DND-41 (cell line): ENCODE measurements around the gene FRMPD4.

Experiments
- ATAC-seq: fragments of 200-7000 bp; cut with Tn5 transposase; 3 replicates; pipeline ENCODE4 v1.9.1; 2021; ENCODE audit warnings: low read depth; ENCODE audit not compliant: insufficient read depth
- DNase-seq: peaks from one replicate; pipeline ENCODE4 v3.0.0-alpha.2; 2020
- H2AFZ ChIP-seq: 2 replicates; pipeline ENCODE4 v1.6.0; 2012; ENCODE audit warnings: low read depth, low read length
- H3K27ac ChIP-seq: 2 replicates; pipeline ENCODE4 v1.5.1; 2012; ENCODE audit warnings: low read length, inconsistent platforms
- H3K27me3 ChIP-seq: fragments of 200-600 bp; sonication (generic); 2 replicates; pipeline ENCODE4 v1.6.0; 2012; ENCODE audit warnings: low read length, mild to moderate bottlenecking, inconsistent platforms; ENCODE audit not compliant: insufficient read depth, poor library complexity
- H3K36me3 ChIP-seq: 2 replicates; pipeline ENCODE4 v1.5.1; 2012; ENCODE audit warnings: low read length, inconsistent platforms; ENCODE audit not compliant: insufficient read depth
- H3K4me1 ChIP-seq: 2 replicates; pipeline ENCODE4 v1.5.1; 2012; ENCODE audit warnings: mild to moderate bottlenecking, low read length; ENCODE audit not compliant: insufficient read depth
- H3K4me2 ChIP-seq: 2 replicates; pipeline ENCODE4 v1.6.0; 2012; ENCODE audit warnings: mild to moderate bottlenecking, moderate library complexity, low read length, inconsistent platforms; ENCODE audit not compliant: insufficient read depth
- H3K4me3 ChIP-seq, 2 experiments: fragments of 200-600 bp in 1 of 2; shearing (Covaris generic) in 1 of 2; 2 replicates each; pipeline ENCODE4 v1.5.1; 2012 to 2016; ENCODE audit warnings: inconsistent platforms in 2 of 2, low read length in 2 of 2, mild to moderate bottlenecking in 2 of 2, low read depth in 1 of 2, moderate library complexity in 1 of 2
- H3K79me2 ChIP-seq: 2 replicates; pipeline ENCODE4 v1.6.0; 2012; ENCODE audit warnings: low read length, inconsistent platforms; ENCODE audit not compliant: insufficient read depth
- H3K9ac ChIP-seq: 2 replicates; pipeline ENCODE4 v1.6.0; 2012; ENCODE audit warnings: low read depth, mild to moderate bottlenecking, inconsistent platforms, low read length, moderate library complexity
- H3K9me3 ChIP-seq: 2 replicates; pipeline ENCODE4 v1.5.1; 2012; ENCODE audit warnings: low read length, moderate library complexity, mild to moderate bottlenecking, inconsistent platforms; ENCODE audit not compliant: insufficient read depth, severe bottlenecking
- H4K20me1 ChIP-seq: 2 replicates; pipeline ENCODE4 v1.6.0; 2012; ENCODE audit warnings: low read length; ENCODE audit not compliant: insufficient read depth
- CTCF ChIP-seq: IDR thresholded peaks from 2 replicates; pipeline ENCODE4 v1.5.1; 2012; ENCODE audit warnings: borderline replicate concordance, low read length, moderate library complexity, mild to moderate bottlenecking; ENCODE audit not compliant: poor library complexity, severe bottlenecking; ENCODE audit errors: extremely low read depth
- EZH2 ChIP-seq: IDR thresholded peaks from 3 replicates; pipeline ENCODE4 v1.6.1; 2012; ENCODE audit warnings: borderline replicate concordance, low read depth, mild to moderate bottlenecking, moderate library complexity, low read length, inconsistent platforms; ENCODE audit not compliant: severe bottlenecking

The FRMPD4 gene

GRCh38 chrX:12657881-12658280 is 519.6 kb downstream of the FRMPD4 start:
- H3K9ac ChIP-seq, result no peak overlapping the region
- DNase-seq, result no peak
- no peak overlapping the region for H3K27ac ChIP-seq
- H3K4me1 ChIP-seq, result no peaks in the 10 kb centered on the region
- no peak overlapping the region for H3K4me2 ChIP-seq
- no peaks in the 10 kb centered on the region for H3K27me3 ChIP-seq
- no peak overlapping the region for H2AFZ ChIP-seq
- ATAC-seq, result no peak
- no peaks in the 10 kb centered on the region for H3K79me2 ChIP-seq
- no peak overlapping the region for H3K4me3 ChIP-seq
- no peak for TF ChIP-seq EZH2
- TF ChIP-seq CTCF, result no peak
- no peaks in the 10 kb centered on the region for H3K36me3 ChIP-seq
- no peaks in the 10 kb centered on the region for H4K20me1 ChIP-seq
- H3K9me3 ChIP-seq, result no peaks in the 10 kb centered on the region

- Histone ChIP-seq H3K27me3 (no peaks in the 10 kb centered on the region), H3K9me3 (no peaks in the 10 kb centered on the region), H3K36me3 (no peaks in the 10 kb centered on the region), H3K4me1 (no peaks in the 10 kb centered on the region), H4K20me1 (no peaks in the 10 kb centered on the region), H3K27ac (no peak overlapping the region), H3K9ac (no peak overlapping the region), H2AFZ (no peak overlapping the region), H3K79me2 (no peaks in the 10 kb centered on the region), H3K4me3 (no peak overlapping the region), H3K4me2 (no peak overlapping the region)
- ATAC-seq (no peak), DNase-seq (no peak)
- TF ChIP-seq EZH2, result no peak
- TF ChIP-seq CTCF, result no peak
These were observed 523.2 kb downstream of the FRMPD4 start for GRCh38 chrX:12661464-12661863.

- H3K4me1 ChIP-seq, result no peaks in the 10 kb centered on the region
- H3K27me3 ChIP-seq, result no peaks in the 10 kb centered on the region
- H3K36me3 ChIP-seq, result no peaks in the 10 kb centered on the region
- no peak overlapping the region for H3K4me3 ChIP-seq
- no peak overlapping the region for H3K9ac ChIP-seq
- H3K4me2 ChIP-seq, result no peak overlapping the region
- TF ChIP-seq EZH2 (no peak), CTCF (no peak)
- H4K20me1 ChIP-seq, result no peaks in the 10 kb centered on the region
- H2AFZ ChIP-seq, result no peak overlapping the region
- no peak for ATAC-seq
- no peaks in the 10 kb centered on the region for H3K79me2 ChIP-seq
- DNase-seq, result no peak
- H3K9me3 ChIP-seq, result no peaks in the 10 kb centered on the region
- no peak overlapping the region for H3K27ac ChIP-seq
These were observed 534.3 kb downstream of the FRMPD4 start for GRCh38 chrX:12672367-12673106.
